Measurements from ENCODE around the gene TRIM8. TPM values are rescaled to one million over a fixed set of nuclear protein-coding genes. Genes with fewer than 3 reads are reported as not detected.

TRIM8 gene
- total RNA-seq, 1 experiment from 2014 or later: 37.0 TPM

GRCh38 chr10:102616066-102616770, 28.1 kb upstream of the TRIM8 start:
- H2BK12ac ChIP-seq (ENCODE audit: insufficient read length, low read depth, low read length): no peak overlapping the region
- no peak overlapping the region for H4K91ac ChIP-seq (ENCODE audit: insufficient read length, low read depth, low read length)
- H3K9me3 Mint-ChIP-seq: no peaks in the 10 kb centered on the region

More at GRCh38 chr10:102616066-102616770, 28.1 kb upstream of the TRIM8 start:
- Histone ChIP-seq H2BK15ac (ENCODE audit: low read depth, low read length) (no peak overlapping the region), H3K79me1 (ENCODE audit: insufficient read depth, low read depth, low read length, poor library complexity, severe bottlenecking) (no peaks in the 10 kb centered on the region), H3K18ac (ENCODE audit: insufficient read length, low read depth, low read length) (no peak overlapping the region), H4K20me1 (ENCODE audit: control insufficient read depth, insufficient read depth, insufficient read length) (no peaks in the 10 kb centered on the region), H3K9me3 (ENCODE audit: control insufficient read depth, low read depth, low read length) (no peaks in the 10 kb centered on the region), H2BK20ac (ENCODE audit: low read depth, low read length, poor library complexity, severe bottlenecking) (no peak overlapping the region), H2BK120ac (ENCODE audit: low read depth, low read length, poor library complexity, severe bottlenecking) (no peak overlapping the region), H4K5ac (ENCODE audit: insufficient read length, low read depth, low read length) (no peak overlapping the region), H3K14ac (ENCODE audit: insufficient read depth, low read length) (no peak overlapping the region), H3K9ac (ENCODE audit: extremely low read depth, insufficient read length, low read length) (no peak overlapping the region), H3K23ac (ENCODE audit: insufficient read length, low read depth, low read length) (no peak overlapping the region), H3K4me1 (ENCODE audit: insufficient read depth, low read length) (no peaks in the 10 kb centered on the region), H3K27me3 (ENCODE audit: insufficient read depth, low read length) (no peaks in the 10 kb centered on the region), H4K8ac (replicated peaks; ENCODE audit: insufficient read length, low read depth, low read length) (no peak overlapping the region), H3T11ph (ENCODE audit: low read length) (no peak overlapping the region), H2AFZ (ENCODE audit: low read length) (no peak overlapping the region), H2BK5ac (ENCODE audit: insufficient read length, low read length) (no peak overlapping the region), H3K27ac (ENCODE audit: insufficient read length, low read depth, low read length) (no peak overlapping the region), H3K79me2 (ENCODE audit: insufficient read depth, low read length) (no peaks in the 10 kb centered on the region), H2AK5ac (ENCODE audit: insufficient read length, low read length) (no peak overlapping the region), H3K4ac (ENCODE audit: low read depth, low read length) (no peak overlapping the region), H3K56ac (ENCODE audit: insufficient read length, low read depth, low read length) (no peak overlapping the region), H3K23me2 (ENCODE audit: insufficient read length, low read depth, low read length, poor library complexity, severe bottlenecking) (no peaks in the 10 kb centered on the region), H3K4me2 (ENCODE audit: insufficient read depth, insufficient read length, low read length) (no peak overlapping the region)
- no peak overlapping the region; a peak in 2 of 7 replicates for H3K27ac Mint-ChIP-seq
- peaks cover 16 to 34% of the 10 kb centered on the region in 2 experiments for H3K4me1 Mint-ChIP-seq
- peak overlapping the region in 1 of 2 experiments; percentile 26; a peak in 1 of 5 replicates for H3K4me3 Mint-ChIP-seq
- peaks cover 3 to 8% (median 8%) of the 10 kb centered on the region in 3 experiments; a peak in 6 of 7 replicates for H3K36me3 Mint-ChIP-seq (ENCODE audit: insufficient read depth in 1 of 3, low read depth in 3 of 3)
- H3K27me3 Mint-ChIP-seq (ENCODE audit: low read depth): no peaks in the 10 kb centered on the region
- no peak for DNase-seq
- no peak for TF ChIP-seq CTCF (conservative IDR thresholded peaks at IDR 0.05)
- no CpG with 5 or more reads among the region's 1 CpG for WGBS (ENCODE audit: extremely low coverage, insufficient read length, low lambda C conversion rate)

Measured in H9 (cell line).